Neutrophil (primary cell): ENCODE results near the gene NCAM2.

ENCODE experiments used
- H3K27ac ChIP-seq: fragments of 200-600 bp; sonication (generic); 2 replicates; pipeline ENCODE4 v1.5.1; 2016; ENCODE audit warnings: mild to moderate bottlenecking, moderate library complexity
- H3K27me3 ChIP-seq: fragments of 200-600 bp; sonication (generic); 2 replicates; pipeline ENCODE4 v1.6.0; 2016; ENCODE audit warnings: mild to moderate bottlenecking
- H3K36me3 ChIP-seq: fragments of 200-600 bp; sonication (generic); 2 replicates; pipeline ENCODE4 v1.5.1; 2017
- H3K4me1 ChIP-seq, 2 experiments: fragments of 200-600 bp in 1 of 2; sonication (generic) in 1 of 2; 1 replicate in 1 of 2; 2 replicates in 1 of 2; pipeline versions ENCODE4 v1.5.1 to v1.6.1; 2013 to 2016; ENCODE audit warnings: low read depth in 1 of 2, low read length in 1 of 2, mild to moderate bottlenecking in 1 of 2, moderate library complexity in 1 of 2; ENCODE audit not compliant: control insufficient read depth in 1 of 2, insufficient read depth in 1 of 2
- H3K4me3 ChIP-seq, 2 experiments: fragments of 200-600 bp in 1 of 2; sonication (generic) in 1 of 2; 1 replicate in 1 of 2; 2 replicates in 1 of 2; pipeline ENCODE4 v1.5.1; 2013 to 2016; ENCODE audit warnings: low read depth in 1 of 2, low read length in 1 of 2, mild to moderate bottlenecking in 1 of 2, moderate library complexity in 1 of 2
- H3K9me3 ChIP-seq: fragments of 200-600 bp; sonication (generic); 2 replicates; pipeline ENCODE4 v1.5.1; 2016
- TF ChIP-seq, protein P1 (sequence below): fragments of 200-600 bp; sonication (generic); IDR thresholded peaks from 2 replicates; pipeline ENCODE4 v1.5.1; 2016; ENCODE audit warnings: antibody characterized with exemption

The NCAM2 gene

DNA sequence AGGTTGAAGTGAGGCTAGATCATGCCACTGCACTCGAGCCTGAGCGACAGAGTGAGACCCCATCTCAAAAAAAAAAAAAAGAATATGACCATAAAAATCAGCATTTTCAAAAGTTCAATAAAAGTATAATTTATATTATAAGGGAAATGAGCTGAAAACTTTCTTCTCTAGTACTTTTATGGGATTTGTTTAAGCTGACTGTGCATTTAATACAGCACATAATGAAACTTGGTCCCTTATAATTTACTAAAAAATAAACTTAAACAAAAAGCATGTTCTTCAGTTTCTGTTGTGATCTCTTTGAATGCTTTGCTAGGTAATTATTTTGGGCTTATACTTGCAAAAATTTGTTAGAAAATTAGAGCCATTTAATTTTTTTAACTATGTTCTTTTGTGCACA is 77.8 kb downstream of the NCAM2 start:
- Histone ChIP-seq H3K36me3 (no peaks in the 10 kb centered on the region), H3K27ac (no peak overlapping the region), H3K4me3 (no peak overlapping the region), H3K9me3 (no peaks in the 10 kb centered on the region), H3K27me3 (no peaks in the 10 kb centered on the region), H3K4me1 (no peaks in the 10 kb centered on the region)
- TF ChIP-seq, protein P1, sequence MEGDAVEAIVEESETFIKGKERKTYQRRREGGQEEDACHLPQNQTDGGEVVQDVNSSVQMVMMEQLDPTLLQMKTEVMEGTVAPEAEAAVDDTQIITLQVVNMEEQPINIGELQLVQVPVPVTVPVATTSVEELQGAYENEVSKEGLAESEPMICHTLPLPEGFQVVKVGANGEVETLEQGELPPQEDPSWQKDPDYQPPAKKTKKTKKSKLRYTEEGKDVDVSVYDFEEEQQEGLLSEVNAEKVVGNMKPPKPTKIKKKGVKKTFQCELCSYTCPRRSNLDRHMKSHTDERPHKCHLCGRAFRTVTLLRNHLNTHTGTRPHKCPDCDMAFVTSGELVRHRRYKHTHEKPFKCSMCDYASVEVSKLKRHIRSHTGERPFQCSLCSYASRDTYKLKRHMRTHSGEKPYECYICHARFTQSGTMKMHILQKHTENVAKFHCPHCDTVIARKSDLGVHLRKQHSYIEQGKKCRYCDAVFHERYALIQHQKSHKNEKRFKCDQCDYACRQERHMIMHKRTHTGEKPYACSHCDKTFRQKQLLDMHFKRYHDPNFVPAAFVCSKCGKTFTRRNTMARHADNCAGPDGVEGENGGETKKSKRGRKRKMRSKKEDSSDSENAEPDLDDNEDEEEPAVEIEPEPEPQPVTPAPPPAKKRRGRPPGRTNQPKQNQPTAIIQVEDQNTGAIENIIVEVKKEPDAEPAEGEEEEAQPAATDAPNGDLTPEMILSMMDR, result no peak

- no peaks in the 10 kb centered on the region for H3K36me3 ChIP-seq
- no peaks in the 10 kb centered on the region for H3K27me3 ChIP-seq
- no peaks in the 10 kb centered on the region for H3K9me3 ChIP-seq
- TF ChIP-seq, protein P1, result no peak
- no peak overlapping the region for H3K4me3 ChIP-seq
- H3K4me1 ChIP-seq, result no peaks in the 10 kb centered on the region
- H3K27ac ChIP-seq, result no peak overlapping the region
Observed at GRCh38 chr21:21076491-21076890, 78.3 kb downstream of the NCAM2 start.

- H3K4me3 ChIP-seq, result no peak overlapping the region
- no peaks in the 10 kb centered on the region for H3K27me3 ChIP-seq
- H3K4me1 ChIP-seq, result no peaks in the 10 kb centered on the region
- no peak overlapping the region for H3K27ac ChIP-seq
- no peaks in the 10 kb centered on the region for H3K9me3 ChIP-seq
- TF ChIP-seq, protein P1, result no peak
- H3K36me3 ChIP-seq, result no peaks in the 10 kb centered on the region
Observed at GRCh38 chr21:21079646-21080045, 81.4 kb downstream of the NCAM2 start.

- TF ChIP-seq, protein P1, result no peak
- no peak overlapping the region for H3K27ac ChIP-seq
- H3K36me3 ChIP-seq, result no peaks in the 10 kb centered on the region
- H3K4me3 ChIP-seq, result no peak overlapping the region
- H3K4me1 ChIP-seq, result no peaks in the 10 kb centered on the region
- H3K9me3 ChIP-seq, result no peaks in the 10 kb centered on the region
- no peaks in the 10 kb centered on the region for H3K27me3 ChIP-seq
Observed at GRCh38 chr21:21084179-21084578, 86.0 kb downstream of the NCAM2 start.

GRCh38 chr21:21085206-21085605 is 87.0 kb downstream of the NCAM2 start:
- H3K9me3 ChIP-seq, result no peaks in the 10 kb centered on the region
- H3K36me3 ChIP-seq, result no peaks in the 10 kb centered on the region
- no peak overlapping the region for H3K4me3 ChIP-seq
- TF ChIP-seq, protein P1, result no peak
- no peaks in the 10 kb centered on the region for H3K4me1 ChIP-seq
- H3K27ac ChIP-seq, result no peak overlapping the region
- H3K27me3 ChIP-seq, result no peaks in the 10 kb centered on the region

- Histone ChIP-seq H3K9me3 (no peaks in the 10 kb centered on the region), H3K4me1 (no peaks in the 10 kb centered on the region), H3K27ac (no peak overlapping the region), H3K4me3 (no peak overlapping the region), H3K27me3 (no peaks in the 10 kb centered on the region), H3K36me3 (no peaks in the 10 kb centered on the region)
- TF ChIP-seq, protein P1, result no peak
Observed at GRCh38 chr21:21096956-21097355, 98.7 kb downstream of the NCAM2 start.
